Thyroid gland (tissue), 4 donors: Measurements from ENCODE around the gene RAP1A.

Experiments used
- CTCF ChIP-seq, 6 experiments: fragments of 200-600 bp in 3 of 6; fragments of 450-650 bp in 3 of 6; sonication (generic) in 3 of 6; IDR thresholded peaks; one replicate each; pipeline ENCODE4 v1.5.1; 2016 to 2019; ENCODE audit warnings: antibody characterized with exemption in 6 of 6, mild to moderate bottlenecking in 2 of 6, inconsistent platforms in 1 of 6, moderate library complexity in 1 of 6
- POLR2A ChIP-seq, 2 donors: fragments of 450-650 bp; IDR thresholded peaks; one replicate each; pipeline ENCODE4 v1.6.1; 2017; ENCODE audit warnings: antibody characterized with exemption in 2 of 2, mild to moderate bottlenecking in 2 of 2, moderate library complexity in 1 of 2

- TF ChIP-seq CTCF (IDR thresholded peaks at IDR 0.05) (no peak), POLR2A (IDR thresholded peaks at IDR 0.05) (no peak)
These were observed 60.0 kb downstream of the RAP1A start for GRCh38 chr1:111679541-111679940.
